Measurements from ENCODE around the gene TNRC6B.
"Not testable (repeated sequence)": the region's sequence is repeated elsewhere in the genome, so short reads cannot be mapped to it uniquely, and the experiment has no call there.

TNRC6B gene

GRCh38 chr22:40177738-40178416 lies at the start of gene TNRC6B:
Gene TNRC6B, plus strand, starts transcription at chr22:40177925. Its CDS starts 211 bp downstream, at chr22:40178136.
- DNase-seq: peak; percentile 97
- in situ Hi-C loops (cut with HindIII; ENCODE audit: low pct_ligation_motif_present, low pct_unique_long_range_greater_than_20kb, low sequenced_read_pairs): no loop called here

GRCh38 chr22:40128989-40129388 lies 48.7 kb upstream of the TNRC6B start:
- in situ Hi-C loops (cut with HindIII; ENCODE audit: low pct_ligation_motif_present, low pct_unique_long_range_greater_than_20kb, low sequenced_read_pairs): no loop called here
- DNase-seq: no peak

GRCh38 chr22:40137132-40137531 lies 40.6 kb upstream of the TNRC6B start:
- in situ Hi-C loops (cut with HindIII; ENCODE audit: low pct_ligation_motif_present, low pct_unique_long_range_greater_than_20kb, low sequenced_read_pairs): no loop called here

GRCh38 chr22:40138866-40139265 lies 38.9 kb upstream of the TNRC6B start:
- in situ Hi-C loops (cut with HindIII; ENCODE audit: low pct_ligation_motif_present, low pct_unique_long_range_greater_than_20kb, low sequenced_read_pairs): no loop called here
- no peak for DNase-seq

More at GRCh38 chr22:40137132-40137531, 40.6 kb upstream of the TNRC6B start:
- no peak for DNase-seq

GRCh38 chr22:40147388-40148176 lies 30.1 kb upstream of the TNRC6B start:
- in situ Hi-C loops (cut with HindIII; ENCODE audit: low pct_ligation_motif_present, low pct_unique_long_range_greater_than_20kb, low sequenced_read_pairs): no loop called here
- DNase-seq: no peak

GRCh38 chr22:40153192-40153591 lies 24.5 kb upstream of the TNRC6B start:
- no peak for DNase-seq
- in situ Hi-C loops (cut with HindIII; ENCODE audit: low pct_ligation_motif_present, low pct_unique_long_range_greater_than_20kb, low sequenced_read_pairs): no loop called here

GRCh38 chr22:40153705-40154104 lies 24.0 kb upstream of the TNRC6B start:
- in situ Hi-C loops (cut with HindIII; ENCODE audit: low pct_ligation_motif_present, low pct_unique_long_range_greater_than_20kb, low sequenced_read_pairs): no loop called here
- no peak for DNase-seq

GRCh38 chr22:40156001-40156516 lies 21.7 kb upstream of the TNRC6B start:
- in situ Hi-C loops (cut with HindIII; ENCODE audit: low pct_ligation_motif_present, low pct_unique_long_range_greater_than_20kb, low sequenced_read_pairs): no loop called here
- peak; percentile 8 for DNase-seq

- DNase-seq; in situ Hi-C loops (cut with HindIII; ENCODE audit: low pct_ligation_motif_present, low pct_unique_long_range_greater_than_20kb, low sequenced_read_pairs): not testable (repeated sequence)
Observed at GRCh38 chr22:40156682-40157081, 21.0 kb upstream of the TNRC6B start.

- in situ Hi-C loops (cut with HindIII; ENCODE audit: low pct_ligation_motif_present, low pct_unique_long_range_greater_than_20kb, low sequenced_read_pairs): no loop called here
- no peak for DNase-seq
Observed at GRCh38 chr22:40157330-40157945, 20.3 kb upstream of the TNRC6B start.

GRCh38 chr22:40161194-40161593 lies 16.5 kb upstream of the TNRC6B start:
- DNase-seq: no peak
- in situ Hi-C loops (cut with HindIII; ENCODE audit: low pct_ligation_motif_present, low pct_unique_long_range_greater_than_20kb, low sequenced_read_pairs): no loop called here

GRCh38 chr22:40165537-40165936 lies 12.2 kb upstream of the TNRC6B start:
- in situ Hi-C loops (cut with HindIII; ENCODE audit: low pct_ligation_motif_present, low pct_unique_long_range_greater_than_20kb, low sequenced_read_pairs): not testable (repeated sequence)

GRCh38 chr22:40175611-40176244 lies 2.0 kb upstream of the TNRC6B start:
- in situ Hi-C loops (cut with HindIII; ENCODE audit: low pct_ligation_motif_present, low pct_unique_long_range_greater_than_20kb, low sequenced_read_pairs): no loop called here
- no peak for DNase-seq

More at GRCh38 chr22:40165537-40165936, 12.2 kb upstream of the TNRC6B start:
- DNase-seq: not testable (repeated sequence)

- peak; percentile 61 for DNase-seq
- in situ Hi-C loops (cut with HindIII; ENCODE audit: low pct_ligation_motif_present, low pct_unique_long_range_greater_than_20kb, low sequenced_read_pairs): no loop called here
Observed at GRCh38 chr22:40176921-40177737, 596 bp upstream of the TNRC6B start.

- in situ Hi-C loops (cut with HindIII; ENCODE audit: low pct_ligation_motif_present, low pct_unique_long_range_greater_than_20kb, low sequenced_read_pairs): no loop called here
- DNase-seq: peak; percentile 51
Observed at GRCh38 chr22:40178417-40179409, 988 bp downstream of the TNRC6B start.

- in situ Hi-C loops (cut with HindIII; ENCODE audit: low pct_ligation_motif_present, low pct_unique_long_range_greater_than_20kb, low sequenced_read_pairs): no loop called here
Observed at GRCh38 chr22:40179526-40179925, 1.8 kb downstream of the TNRC6B start.

GRCh38 chr22:40180403-40180802 lies 2.7 kb downstream of the TNRC6B start:
- DNase-seq: no peak
- in situ Hi-C loops (cut with HindIII; ENCODE audit: low pct_ligation_motif_present, low pct_unique_long_range_greater_than_20kb, low sequenced_read_pairs): no loop called here

More at GRCh38 chr22:40179526-40179925, 1.8 kb downstream of the TNRC6B start:
- DNase-seq: no peak

All from ACHN (cell line).